RWPE2 (cell line): ENCODE results near the gene TMEM147.
A peak's percentile ranks its signal among the peaks of the same experiment; 100 is the strongest.

ENCODE experiments used
- ATAC-seq: fragments of 200-7000 bp; cut with Tn5 transposase; 3 replicates; pipeline ENCODE4 v1.9.1; 2021; ENCODE audit warnings: low read depth
- DNase-seq: peaks from one replicate; pipeline ENCODE4 v3.0.0-alpha.2; 2020; ENCODE audit warnings: low spot score
- H3K27ac ChIP-seq: fragments of 450-650 bp; 2 replicates; pipeline ENCODE4 v1.5.1; 2017; ENCODE audit warnings: mild to moderate bottlenecking; ENCODE audit not compliant: poor library complexity, severe bottlenecking
- H3K27me3 ChIP-seq: fragments of 250-450 bp; sonication (Bioruptor Pico); 2 replicates; pipeline ENCODE4 v1.5.1; 2021; ENCODE audit warnings: mild to moderate bottlenecking, moderate library complexity; ENCODE audit not compliant: insufficient read depth, poor library complexity, severe bottlenecking
- H3K36me3 ChIP-seq: fragments of 250-450 bp; sonication (Bioruptor Pico); 2 replicates; pipeline ENCODE4 v1.5.1; 2020; ENCODE audit warnings: low read depth, mild to moderate bottlenecking, moderate library complexity
- H3K4me1 ChIP-seq: fragments of 250-450 bp; sonication (Bioruptor Pico); 2 replicates; pipeline ENCODE4 v1.5.1; 2021; ENCODE audit warnings: mild to moderate bottlenecking, moderate library complexity; ENCODE audit not compliant: insufficient read depth, poor library complexity, severe bottlenecking
- H3K4me3 ChIP-seq: fragments of 250-450 bp; sonication (Bioruptor Pico); 2 replicates; pipeline ENCODE4 v1.5.1; 2021; ENCODE audit warnings: mild to moderate bottlenecking, moderate library complexity; ENCODE audit not compliant: severe bottlenecking
- H3K9me3 ChIP-seq: fragments of 250-450 bp; sonication (Bioruptor Pico); 2 replicates; pipeline ENCODE4 v1.5.1; 2021; ENCODE audit warnings: mild to moderate bottlenecking, moderate library complexity; ENCODE audit not compliant: severe bottlenecking
- TF ChIP-seq, protein P1 (sequence below): fragments of 450-650 bp; IDR thresholded peaks from one replicate; pipeline ENCODE4 v1.5.1; 2017; ENCODE audit warnings: mild to moderate bottlenecking, moderate library complexity; ENCODE audit not compliant: poor library complexity, severe bottlenecking

The TMEM147 gene

DNA sequence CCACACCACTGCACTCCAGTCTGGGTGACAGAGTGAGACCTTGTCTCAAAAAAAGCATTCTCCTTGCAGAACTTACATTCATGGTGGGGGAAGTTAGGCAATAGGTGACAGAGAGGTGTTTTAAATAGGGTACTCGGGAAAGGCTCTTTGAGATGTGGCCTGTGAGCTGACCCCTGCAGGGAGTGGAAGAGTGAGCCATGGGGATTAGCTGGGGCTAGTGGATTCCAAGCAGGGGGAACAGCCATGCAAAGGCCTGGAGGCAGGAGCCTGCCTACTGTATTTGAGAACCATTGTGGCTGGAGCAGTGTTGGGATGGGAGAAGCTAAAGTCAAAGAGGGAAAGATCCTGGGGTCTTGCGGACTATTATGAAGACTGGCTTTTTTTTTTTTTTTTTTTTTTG lies 28.1 kb upstream of the TMEM147 start:
- H3K4me3 ChIP-seq, result no peak overlapping the region
- TF ChIP-seq, protein P1, sequence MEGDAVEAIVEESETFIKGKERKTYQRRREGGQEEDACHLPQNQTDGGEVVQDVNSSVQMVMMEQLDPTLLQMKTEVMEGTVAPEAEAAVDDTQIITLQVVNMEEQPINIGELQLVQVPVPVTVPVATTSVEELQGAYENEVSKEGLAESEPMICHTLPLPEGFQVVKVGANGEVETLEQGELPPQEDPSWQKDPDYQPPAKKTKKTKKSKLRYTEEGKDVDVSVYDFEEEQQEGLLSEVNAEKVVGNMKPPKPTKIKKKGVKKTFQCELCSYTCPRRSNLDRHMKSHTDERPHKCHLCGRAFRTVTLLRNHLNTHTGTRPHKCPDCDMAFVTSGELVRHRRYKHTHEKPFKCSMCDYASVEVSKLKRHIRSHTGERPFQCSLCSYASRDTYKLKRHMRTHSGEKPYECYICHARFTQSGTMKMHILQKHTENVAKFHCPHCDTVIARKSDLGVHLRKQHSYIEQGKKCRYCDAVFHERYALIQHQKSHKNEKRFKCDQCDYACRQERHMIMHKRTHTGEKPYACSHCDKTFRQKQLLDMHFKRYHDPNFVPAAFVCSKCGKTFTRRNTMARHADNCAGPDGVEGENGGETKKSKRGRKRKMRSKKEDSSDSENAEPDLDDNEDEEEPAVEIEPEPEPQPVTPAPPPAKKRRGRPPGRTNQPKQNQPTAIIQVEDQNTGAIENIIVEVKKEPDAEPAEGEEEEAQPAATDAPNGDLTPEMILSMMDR, result no peak

DNA sequence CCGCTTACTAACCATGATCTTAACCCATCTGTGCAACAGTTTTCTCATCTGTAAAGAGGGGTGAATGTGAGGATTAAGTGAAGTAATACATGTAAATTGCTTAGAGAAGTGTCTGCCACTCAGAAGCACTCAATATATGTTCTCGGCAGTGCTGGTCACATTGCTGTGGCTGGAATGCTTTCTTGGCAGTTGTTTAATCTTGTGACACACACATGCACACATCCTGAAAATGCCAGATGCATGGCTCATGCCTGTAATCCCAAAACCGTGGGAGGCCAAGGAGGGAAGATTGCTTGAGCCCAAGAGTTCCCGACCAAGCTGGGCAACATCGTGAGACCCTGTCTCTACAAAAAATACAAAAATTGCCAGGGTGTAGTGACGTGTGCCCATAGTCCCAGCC lies 27.1 kb upstream of the TMEM147 start:
- DNase-seq, result no peak
- Histone ChIP-seq H3K36me3 (no peaks in the 10 kb centered on the region), H3K27ac (peak overlapping the region; percentile 6), H3K27me3 (no peaks in the 10 kb centered on the region), H3K4me1 (peaks cover 7% of the 10 kb centered on the region), H3K9me3 (no peaks in the 10 kb centered on the region), H3K4me3 (no peak overlapping the region)
- ATAC-seq, result peak; percentile 69
- TF ChIP-seq, protein P1, result no peak

More for the DNA sequence above, 28.1 kb upstream of the TMEM147 start:
- DNase-seq, result no peak
- ATAC-seq, result no peak
- no peaks in the 10 kb centered on the region for H3K36me3 ChIP-seq
- H3K27ac ChIP-seq, result no peak overlapping the region
- H3K27me3 ChIP-seq, result no peaks in the 10 kb centered on the region
- peaks cover 7% of the 10 kb centered on the region for H3K4me1 ChIP-seq
- H3K9me3 ChIP-seq, result no peaks in the 10 kb centered on the region

DNA sequence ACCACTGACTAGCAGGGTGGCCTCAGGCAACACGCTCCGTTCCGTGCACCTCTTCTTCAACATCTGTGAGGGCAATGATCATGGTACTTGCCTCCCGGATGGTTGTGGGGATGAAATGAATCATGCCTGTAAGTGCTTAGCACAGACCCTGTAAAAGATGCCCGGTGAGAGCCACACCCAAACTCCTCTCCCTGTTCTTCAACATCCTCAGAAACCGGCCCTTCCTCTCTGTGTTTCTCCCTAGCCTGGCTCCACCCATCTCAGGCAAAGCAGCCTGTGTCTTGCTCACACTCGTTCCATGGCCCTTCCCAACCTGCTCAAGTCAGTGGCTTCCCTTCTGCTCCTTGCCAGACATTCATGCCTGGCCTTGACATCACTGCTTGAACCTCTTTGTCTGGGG lies 26.1 kb upstream of the TMEM147 start:
- Histone ChIP-seq H3K9me3 (no peaks in the 10 kb centered on the region), H3K27ac (peak overlapping the region; percentile 6), H3K36me3 (no peaks in the 10 kb centered on the region), H3K4me1 (peaks cover 7% of the 10 kb centered on the region), H3K4me3 (no peak overlapping the region), H3K27me3 (no peaks in the 10 kb centered on the region)
- no peak for DNase-seq
- TF ChIP-seq, protein P1, result no peak
- peak; percentile 90 for ATAC-seq

DNA sequence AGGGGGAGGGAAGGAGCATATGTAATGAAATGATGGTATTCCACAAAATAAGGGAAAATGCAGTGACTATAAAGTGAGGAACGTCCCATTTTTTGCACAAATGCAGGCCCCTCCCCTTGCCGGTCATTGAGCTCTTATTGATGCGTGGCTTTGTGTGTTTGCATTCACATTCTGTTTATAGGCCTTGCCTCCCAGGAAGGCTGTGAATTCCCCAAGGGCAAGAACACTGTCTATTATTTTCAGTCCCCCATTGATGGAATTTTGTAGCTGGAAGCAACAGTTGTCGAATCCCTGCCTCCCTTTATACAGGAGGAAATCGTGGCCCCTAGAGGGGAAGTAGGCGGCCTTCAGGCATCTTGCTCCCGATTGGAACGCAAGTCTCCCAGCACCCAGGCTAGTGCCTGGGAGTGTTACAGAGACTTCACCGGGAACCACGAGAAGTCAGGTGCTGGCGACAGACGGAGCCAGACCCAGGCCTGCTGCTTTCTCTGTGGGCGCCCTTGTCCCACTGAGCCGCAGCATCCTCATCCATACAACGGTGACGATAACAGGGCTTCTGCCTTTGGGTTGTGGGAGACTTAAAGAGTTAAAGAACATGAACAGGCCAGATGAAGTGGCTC lies 24.2 kb upstream of the TMEM147 start:
- Histone ChIP-seq H3K36me3 (no peaks in the 10 kb centered on the region), H3K4me3 (no peak overlapping the region), H3K4me1 (peaks cover 7% of the 10 kb centered on the region), H3K9me3 (no peaks in the 10 kb centered on the region), H3K27ac (no peak overlapping the region), H3K27me3 (no peaks in the 10 kb centered on the region)
- TF ChIP-seq, protein P1, result no peak
- ATAC-seq, result no peak
- no peak for DNase-seq

DNA sequence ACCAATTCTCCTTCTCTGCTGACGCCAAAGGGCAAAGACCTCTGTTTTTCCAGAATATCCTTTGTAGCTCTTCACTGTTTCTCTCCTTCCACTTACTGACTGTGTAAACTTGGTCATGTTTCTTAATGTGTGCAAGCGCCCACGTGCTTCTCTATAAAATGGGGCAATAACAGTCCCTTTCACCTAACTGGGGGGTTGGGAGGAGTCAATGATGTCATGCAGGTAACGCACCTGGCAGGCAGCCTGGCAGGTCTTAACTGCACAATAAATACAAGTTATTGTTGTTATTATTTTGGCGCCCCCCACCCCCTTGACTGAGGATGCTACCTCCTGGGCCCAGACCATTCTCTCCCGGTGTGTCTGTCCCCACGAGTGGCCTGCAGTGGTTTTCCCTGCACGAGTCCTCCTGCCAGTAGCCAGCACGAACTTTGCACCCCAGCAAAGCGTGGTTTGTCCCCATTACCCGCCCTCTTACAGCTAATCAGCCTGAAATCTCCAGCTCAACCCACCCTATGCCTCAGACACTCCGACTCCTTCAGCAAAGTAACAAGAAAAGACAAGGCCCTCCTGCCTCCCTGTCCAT lies 22.6 kb upstream of the TMEM147 start:
- no peaks in the 10 kb centered on the region for H3K36me3 ChIP-seq
- H3K27ac ChIP-seq, result no peak overlapping the region
- ATAC-seq (no peak), DNase-seq (no peak)
- no peaks in the 10 kb centered on the region for H3K9me3 ChIP-seq
- TF ChIP-seq, protein P1, result no peak
- no peaks in the 10 kb centered on the region for H3K27me3 ChIP-seq
- peaks cover 7% of the 10 kb centered on the region for H3K4me1 ChIP-seq
- H3K4me3 ChIP-seq, result no peak overlapping the region
